Measurements from ENCODE around the gene TOPBP1.

- TF ChIP-seq, protein P1, sequence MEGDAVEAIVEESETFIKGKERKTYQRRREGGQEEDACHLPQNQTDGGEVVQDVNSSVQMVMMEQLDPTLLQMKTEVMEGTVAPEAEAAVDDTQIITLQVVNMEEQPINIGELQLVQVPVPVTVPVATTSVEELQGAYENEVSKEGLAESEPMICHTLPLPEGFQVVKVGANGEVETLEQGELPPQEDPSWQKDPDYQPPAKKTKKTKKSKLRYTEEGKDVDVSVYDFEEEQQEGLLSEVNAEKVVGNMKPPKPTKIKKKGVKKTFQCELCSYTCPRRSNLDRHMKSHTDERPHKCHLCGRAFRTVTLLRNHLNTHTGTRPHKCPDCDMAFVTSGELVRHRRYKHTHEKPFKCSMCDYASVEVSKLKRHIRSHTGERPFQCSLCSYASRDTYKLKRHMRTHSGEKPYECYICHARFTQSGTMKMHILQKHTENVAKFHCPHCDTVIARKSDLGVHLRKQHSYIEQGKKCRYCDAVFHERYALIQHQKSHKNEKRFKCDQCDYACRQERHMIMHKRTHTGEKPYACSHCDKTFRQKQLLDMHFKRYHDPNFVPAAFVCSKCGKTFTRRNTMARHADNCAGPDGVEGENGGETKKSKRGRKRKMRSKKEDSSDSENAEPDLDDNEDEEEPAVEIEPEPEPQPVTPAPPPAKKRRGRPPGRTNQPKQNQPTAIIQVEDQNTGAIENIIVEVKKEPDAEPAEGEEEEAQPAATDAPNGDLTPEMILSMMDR (conservative IDR thresholded peaks at IDR 0.05; ENCODE audit: low read depth in 2 of 2) = no peak
- TF ChIP-seq POLR2AphosphoS5 (IDR thresholded peaks at IDR 0.05; ENCODE audit: low read depth) (no peak), EZH2phosphoT487 (IDR thresholded peaks at IDR 0.05; ENCODE audit: unreplicated experiment) (no peak), EZH2 (IDR thresholded peaks at IDR 0.05; ENCODE audit: low read depth, unreplicated experiment) (no peak), CREB1 (CRISPR knock-in tag; IDR thresholded peaks at IDR 0.05; ENCODE audit: low read depth) (no peak), ZNF114 (CRISPR knock-in tag; IDR thresholded peaks at IDR 0.05) (no peak), ZNF331 (CRISPR knock-in tag; IDR thresholded peaks at IDR 0.05; ENCODE audit: low read depth) (no peak), REST (IDR thresholded peaks at IDR 0.05; ENCODE audit: unreplicated experiment) (no peak)
Measured at GRCh38 chr3:133610031-133610430, 51.7 kb downstream of the TOPBP1 start.
